ENCODE data around the gene CHST15. TPM values are rescaled to one million over a fixed set of nuclear protein-coding genes. Genes with fewer than 3 reads are reported as not detected.

The CHST15 gene
- total RNA-seq, 2 donors from 2014 or later = 18.5 to 21.5 TPM

GRCh38 chr10:124003871-124004662, 89.3 kb downstream of the CHST15 start:
- Histone ChIP-seq H3K36me3 (replicated peaks in 1 of 2; ENCODE audit: insufficient read depth in 1 of 2, low read depth in 2 of 2) (no peaks in the 10 kb centered on the region), H3K4me3 (no peak overlapping the region), H3K27me3 (no peaks in the 10 kb centered on the region), H3K4me1 (no peaks in the 10 kb centered on the region), H3K9me3 (no peaks in the 10 kb centered on the region), H3K27ac (no peak overlapping the region)
- no peak for ATAC-seq
- peak in 1 of 4 donors; percentile 8 for DNase-seq
- TF ChIP-seq CTCF (IDR thresholded peaks at IDR 0.05) (no peak), POLR2A (IDR thresholded peaks at IDR 0.05) (no peak)
- intact Hi-C loops (cut with DNase I) = no loop called here
- 52 to 53% methylated on average over 8 to 11 of the region's 11 CpGs for WGBS, 2 donors

- intact Hi-C loops (cut with DNase I) = no loop called here
- 74 to 75% methylated on average over 4 of the region's 4 CpGs for WGBS, 2 donors
- no peak overlapping the region for H3K27ac ChIP-seq
Observed at GRCh38 chr10:124003481-124003870, 89.9 kb downstream of the CHST15 start.

GRCh38 chr10:124003070-124003419, 90.4 kb downstream of the CHST15 start:
- Histone ChIP-seq H3K9me3 (no peaks in the 10 kb centered on the region), H3K27ac (no peak overlapping the region), H3K36me3 (replicated peaks in 1 of 2; ENCODE audit: insufficient read depth in 1 of 2, low read depth in 2 of 2) (no peaks in the 10 kb centered on the region), H3K4me3 (no peak overlapping the region), H3K27me3 (no peaks in the 10 kb centered on the region), H3K4me1 (no peaks in the 10 kb centered on the region)
- TF ChIP-seq CTCF (IDR thresholded peaks at IDR 0.05) = no peak
- TF ChIP-seq POLR2A (IDR thresholded peaks at IDR 0.05) = no peak
- ATAC-seq (no peak), DNase-seq (peak in 1 of 4 donors; percentile 5)
- intact Hi-C loops (cut with DNase I) = no loop called here
- 78 to 85% methylated on average over 5 to 7 of the region's 7 CpGs for WGBS, 2 donors

More at GRCh38 chr10:124003481-124003870, 89.9 kb downstream of the CHST15 start:
- no peaks in the 10 kb centered on the region for H3K27me3 ChIP-seq
- H3K4me1 ChIP-seq = no peaks in the 10 kb centered on the region
- no peaks in the 10 kb centered on the region for H3K9me3 ChIP-seq
- no peak for TF ChIP-seq POLR2A (IDR thresholded peaks at IDR 0.05)
- TF ChIP-seq CTCF (IDR thresholded peaks at IDR 0.05) = no peak
- no peaks in the 10 kb centered on the region for H3K36me3 ChIP-seq (replicated peaks in 1 of 2; ENCODE audit: insufficient read depth in 1 of 2, low read depth in 2 of 2)
- peak in 1 of 4 donors; percentile 2 for DNase-seq
- no peak for ATAC-seq
- no peak overlapping the region for H3K4me3 ChIP-seq

GRCh38 chr10:124002391-124003069, 90.9 kb downstream of the CHST15 start:
- Histone ChIP-seq H3K27ac (no peak overlapping the region), H3K4me3 (no peak overlapping the region), H3K9me3 (no peaks in the 10 kb centered on the region), H3K36me3 (replicated peaks in 1 of 2; ENCODE audit: insufficient read depth in 1 of 2, low read depth in 2 of 2) (no peaks in the 10 kb centered on the region), H3K4me1 (no peaks in the 10 kb centered on the region), H3K27me3 (no peaks in the 10 kb centered on the region)
- DNase-seq = peak in 1 of 4 donors; percentile 7
- no peak for ATAC-seq
- intact Hi-C loops (cut with DNase I) = no loop called here
- WGBS, 2 donors = 47 to 60% methylated on average over 6 of the region's 6 CpGs
- no peak for TF ChIP-seq POLR2A (IDR thresholded peaks at IDR 0.05)
- no peak for TF ChIP-seq CTCF (IDR thresholded peaks at IDR 0.05)
